Calu3 (cell line): ENCODE data around the gene LRP2. TPM values are rescaled to one million over a fixed set of nuclear protein-coding genes. Genes with fewer than 3 reads are reported as not detected.

Experiments used
- BruUV-seq: library from RNA; stranded (reverse); fragments of 400-500 nt; replicated peaks from 2 replicates; lab custom pipeline; 2021; lab: Mats Ljungman, UMichigan
- CTCF ChIA-PET: fragments of 300-600 bp; sonication (Branson Sonifier 250); formaldehyde crosslinking; loops from one replicate; lab custom pipeline; 2022; ENCODE audit warnings: antibody characterized with exemption; lab: Charles Lee
- DNase-seq: peaks from one replicate; pipeline ENCODE4 v3.0.0; 2022
- H3K27ac Mint-ChIP-seq: one replicate; pipeline ENCODE4 v1.8.0; 2022; ENCODE audit warnings: mixed read lengths; ENCODE audit not compliant: unreplicated experiment
- H3K27me3 Mint-ChIP-seq: one replicate; pipeline ENCODE4 v1.8.0; 2022; ENCODE audit warnings: mixed read lengths; ENCODE audit not compliant: unreplicated experiment
- H3K36me3 Mint-ChIP-seq: one replicate; pipeline ENCODE4 v1.8.0; 2022; ENCODE audit warnings: mild to moderate bottlenecking, moderate library complexity, mixed read lengths; ENCODE audit not compliant: insufficient read depth, unreplicated experiment
- H3K4me1 Mint-ChIP-seq: one replicate; pipeline ENCODE4 v1.8.0; 2022; ENCODE audit warnings: mild to moderate bottlenecking, low read depth, mixed read lengths; ENCODE audit not compliant: unreplicated experiment
- H3K4me3 Mint-ChIP-seq: one replicate; pipeline ENCODE4 v1.8.0; 2022; ENCODE audit warnings: mild to moderate bottlenecking, low read depth, moderate library complexity, mixed read lengths; ENCODE audit not compliant: unreplicated experiment
- H3K9me3 Mint-ChIP-seq: one replicate; pipeline ENCODE4 v1.8.0; 2022; ENCODE audit warnings: low read depth, mixed read lengths; ENCODE audit not compliant: unreplicated experiment
- CTCF ChIP-seq: fragments of 200-600 bp; IDR thresholded peaks from one replicate; pipeline ENCODE4 v1.8.0; 2022; ENCODE audit warnings: antibody characterized with exemption; ENCODE audit not compliant: unreplicated experiment
- intact Hi-C: fragments of 100-400 bp; cut with micrococcal nuclease; formaldehyde crosslinking; loops from one replicate; pipeline ENCODE4 v1.10.0; 2022; ENCODE audit not compliant: unreplicated experiment
- total RNA-seq: library from RNA; stranded (reverse); gene quantifications from 2 replicates; pipeline ENCODE4 v1.2.3, GENCODE V29; 2022

The LRP2 gene
- total RNA-seq, 1 experiment from 2014 or later = 0.66 TPM

GRCh38 chr2:169143998-169144397, 218.3 kb downstream of the LRP2 start:
- Mint-ChIP-seq H3K27ac (no peak overlapping the region), H3K4me3 (no peak overlapping the region), H3K4me1 (no peaks in the 10 kb centered on the region), H3K27me3 (no peaks in the 10 kb centered on the region), H3K36me3 (no peaks in the 10 kb centered on the region), H3K9me3 (no peaks in the 10 kb centered on the region)
- intact Hi-C loops = loop anchor here (5.0 kb wide), 2 partner anchors 78 to 197 kb away; no protein-coding TSS in a partner anchor
- no TSS peak for BruUV-seq
- TF ChIP-seq CTCF = no peak
- CTCF ChIA-PET = interaction anchor here (0.6 to 1.1 kb wide), 2 partner anchors 12 to 79 kb away, joined by 5 read pairs; no protein-coding TSS in a partner anchor
- no peak for DNase-seq

- Mint-ChIP-seq H3K27ac (no peak overlapping the region), H3K9me3 (no peaks in the 10 kb centered on the region), H3K4me3 (no peak overlapping the region), H3K36me3 (no peaks in the 10 kb centered on the region), H3K27me3 (no peaks in the 10 kb centered on the region), H3K4me1 (peaks cover 7% of the 10 kb centered on the region)
- intact Hi-C loops = loop anchor here (5.0 kb wide), 2 partner anchors 80 to 195 kb away; no protein-coding TSS in a partner anchor
- CTCF ChIA-PET = interaction anchor here (0.9 to 1.6 kb wide), 5 partner anchors 9 to 80 kb away, joined by 3 to 6 read pairs (median 3); no protein-coding TSS in a partner anchor
- peak; percentile 86 for TF ChIP-seq CTCF
- BruUV-seq = no TSS peak
- peak; percentile 78 for DNase-seq
Measured at GRCh38 chr2:169141713-169142352, 220.5 kb downstream of the LRP2 start.

- intact Hi-C loops = loop anchor here (5.0 kb wide), 2 partner anchors 82 to 193 kb away; no protein-coding TSS in a partner anchor
- BruUV-seq = no TSS peak
- Mint-ChIP-seq H3K4me3 (no peak overlapping the region), H3K9me3 (no peaks in the 10 kb centered on the region), H3K4me1 (peaks cover 7% of the 10 kb centered on the region), H3K27ac (no peak overlapping the region), H3K36me3 (no peaks in the 10 kb centered on the region), H3K27me3 (no peaks in the 10 kb centered on the region)
- TF ChIP-seq CTCF = no peak
- CTCF ChIA-PET = interaction anchor here (1.0 kb wide), 1 partner anchor 8 kb away, joined by 4 read pairs; no protein-coding TSS in a partner anchor
- no peak for DNase-seq
Measured at GRCh38 chr2:169139993-169140767, 222.2 kb downstream of the LRP2 start.

GRCh38 chr2:169139145-169139544, 223.2 kb downstream of the LRP2 start:
- CTCF ChIA-PET = interaction anchor here (1.5 to 1.9 kb wide), 2 partner anchors 30 to 290 kb away, joined by 3 to 6 read pairs; no protein-coding TSS in a partner anchor
- no TSS peak for BruUV-seq
- no peak for DNase-seq
- TF ChIP-seq CTCF = no peak
- Mint-ChIP-seq H3K27me3 (no peaks in the 10 kb centered on the region), H3K9me3 (no peaks in the 10 kb centered on the region), H3K4me1 (peaks cover 7% of the 10 kb centered on the region), H3K4me3 (no peak overlapping the region), H3K36me3 (no peaks in the 10 kb centered on the region), H3K27ac (no peak overlapping the region)
- intact Hi-C loops = no loop called here
